ENCODE data around the gene DSG2.
"Not testable (repeated sequence)": the region's sequence is repeated elsewhere in the genome, so short reads cannot be mapped to it uniquely, and the experiment has no call there.

DSG2 gene

DNA sequence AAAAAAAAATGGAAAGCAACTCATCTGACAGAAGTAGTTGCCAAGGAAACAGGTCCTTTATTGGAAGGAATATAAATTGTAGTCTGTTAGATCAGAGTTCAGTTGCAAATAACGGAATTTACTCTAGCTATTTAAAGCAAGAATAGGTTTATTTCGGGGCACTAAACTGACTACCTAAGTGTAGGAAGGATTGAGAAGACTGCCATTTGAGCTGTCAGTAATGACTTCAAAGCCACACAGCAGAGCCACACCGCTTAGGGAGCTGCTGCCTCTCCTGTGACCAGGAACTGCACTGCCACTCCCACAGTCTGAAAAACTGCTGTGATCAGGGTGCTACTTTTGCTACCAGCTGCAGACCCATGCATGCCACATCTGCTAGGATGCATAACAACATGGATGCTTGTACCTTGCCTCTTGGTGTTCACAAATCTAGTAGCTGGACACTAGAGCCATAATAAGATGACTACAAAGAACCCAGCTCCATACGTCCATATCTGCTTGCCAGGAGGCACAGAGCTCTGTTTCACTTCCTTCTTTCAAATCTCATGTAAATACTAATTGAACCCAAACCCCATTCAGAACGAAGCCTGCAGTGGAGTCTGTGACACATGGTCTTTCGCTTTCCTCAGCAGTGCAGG, 2.2 kb downstream of the DSG2 start:
- in situ Hi-C loops (cut with MboI; ENCODE audit: low sequenced_read_pairs): no loop called here

DNA sequence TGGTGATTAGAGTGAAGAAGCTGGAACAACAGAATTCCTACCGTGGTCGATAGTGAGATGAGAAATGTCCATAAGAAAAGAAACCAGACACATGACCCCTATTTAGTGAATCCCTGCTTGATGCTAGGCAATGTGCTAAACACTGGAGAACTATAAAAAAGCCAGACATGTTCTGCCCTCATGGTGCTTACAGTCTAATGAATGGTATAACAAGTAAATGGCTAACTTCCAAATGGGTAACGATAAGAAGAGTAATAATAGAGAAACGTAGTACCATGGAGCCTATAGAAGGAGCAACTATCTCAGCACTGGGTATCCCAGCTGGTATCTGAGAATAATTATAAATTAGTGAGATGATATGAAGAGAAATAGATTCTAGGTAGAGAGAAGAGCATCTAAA, 5.0 kb downstream of the DSG2 start:
- in situ Hi-C loops (cut with MboI; ENCODE audit: low sequenced_read_pairs): no loop called here

DNA sequence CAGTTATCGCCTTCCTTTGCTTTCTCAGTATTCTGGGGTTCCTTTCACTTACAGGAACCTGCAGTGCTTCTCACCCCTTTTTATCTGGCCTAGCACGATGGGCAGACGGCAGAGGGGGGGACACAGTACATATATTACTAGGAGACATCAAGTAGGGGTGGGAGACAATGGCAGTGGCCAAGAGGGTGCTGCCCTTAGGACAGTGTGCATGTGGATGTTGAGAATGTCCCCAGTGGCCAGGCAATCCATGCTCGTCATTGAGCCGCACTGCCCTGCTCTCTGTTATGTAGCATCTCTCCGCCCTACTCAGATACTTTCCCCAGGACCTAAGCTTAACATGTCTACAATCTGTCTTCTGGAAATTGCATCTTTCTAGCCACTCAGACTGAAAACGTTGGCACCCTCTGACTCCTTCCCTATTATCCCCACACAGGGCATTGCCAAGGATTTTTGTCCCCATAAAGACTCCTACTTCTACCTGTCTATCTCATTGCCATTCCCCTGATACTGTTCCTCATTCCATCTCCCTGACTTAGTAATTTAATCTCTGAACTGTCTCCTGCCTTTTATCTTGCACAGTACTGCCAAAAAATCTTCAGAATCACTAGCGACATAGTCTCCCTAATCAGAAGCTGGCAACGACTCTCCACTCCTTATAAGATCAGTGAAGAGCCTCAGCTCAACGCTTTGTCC, 6.6 kb downstream of the DSG2 start:
- in situ Hi-C loops (cut with MboI; ENCODE audit: low sequenced_read_pairs): no loop called here

DNA sequence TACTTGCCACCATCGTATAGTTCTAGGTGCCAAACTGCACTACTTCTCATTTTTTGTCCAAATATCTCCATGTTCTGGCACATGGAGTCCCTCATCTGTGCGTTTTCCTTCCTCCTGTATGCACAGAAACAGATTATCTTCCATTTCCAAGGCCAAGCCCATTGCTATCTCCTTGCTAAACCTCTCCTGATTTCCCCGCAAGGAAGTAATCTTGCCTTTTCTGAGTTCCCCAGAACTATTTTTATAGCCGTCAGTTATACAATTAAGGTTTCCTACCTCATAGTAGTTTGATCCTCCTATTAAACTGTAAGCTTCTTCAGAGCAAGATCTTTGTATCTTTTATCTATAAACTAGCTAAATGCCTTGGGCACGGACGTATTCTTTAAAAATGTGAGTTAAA, 7.2 kb downstream of the DSG2 start:
- in situ Hi-C loops (cut with MboI; ENCODE audit: low sequenced_read_pairs): no loop called here

DNA sequence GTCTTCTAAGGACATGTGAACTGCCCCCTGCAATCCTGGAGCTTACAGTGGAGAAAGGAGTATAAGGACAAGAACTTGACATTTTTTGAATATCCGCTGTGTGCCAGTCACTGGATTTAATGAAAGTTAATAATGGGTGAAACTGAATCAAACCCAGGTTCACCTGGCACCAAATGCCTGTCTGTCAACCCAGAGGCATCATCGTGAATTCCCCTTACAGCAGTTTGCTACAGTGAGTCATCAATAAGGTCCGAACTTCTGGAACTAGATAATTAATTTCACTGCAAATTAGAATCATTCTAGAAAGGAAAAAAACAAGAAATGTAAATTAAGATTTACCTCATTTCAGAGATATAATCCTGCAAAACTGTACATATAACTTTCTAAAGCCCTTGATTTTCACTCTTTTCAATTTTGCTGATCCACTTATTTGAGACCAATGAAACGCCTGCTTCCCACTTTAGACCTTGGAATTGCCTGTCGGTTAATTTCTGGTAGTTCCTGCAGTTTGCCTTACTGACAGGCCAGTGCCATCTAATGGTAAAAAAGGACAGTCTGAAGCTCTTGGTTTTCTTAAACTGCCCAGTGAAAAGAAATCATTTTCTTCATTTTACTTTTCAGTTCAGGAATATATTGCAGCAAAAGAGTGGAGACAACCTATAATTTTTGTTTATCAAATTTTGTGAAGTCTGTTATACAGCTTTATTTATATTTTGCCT, 8.2 kb downstream of the DSG2 start:
- in situ Hi-C loops (cut with MboI; ENCODE audit: low sequenced_read_pairs): no loop called here

DNA sequence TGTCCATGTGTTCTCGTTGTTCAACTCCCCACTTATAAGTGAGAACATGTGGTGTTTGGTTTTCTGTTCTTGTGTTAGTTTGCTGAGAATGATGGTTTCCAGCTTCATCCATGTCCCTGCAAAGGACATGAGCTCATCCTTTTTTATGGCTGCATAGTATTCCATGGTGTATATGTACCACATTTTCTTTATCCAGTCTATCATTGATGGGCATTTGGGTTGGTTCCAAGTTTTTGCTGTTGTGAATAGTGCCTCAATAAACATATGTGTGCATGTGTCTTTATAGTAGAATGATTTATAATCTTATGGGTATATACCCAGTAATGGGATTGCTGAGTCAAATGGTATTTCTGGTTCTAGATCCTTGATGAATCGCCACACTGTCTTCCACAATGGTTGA, 9.1 kb downstream of the DSG2 start:
- in situ Hi-C loops (cut with MboI; ENCODE audit: low sequenced_read_pairs): not testable (repeated sequence)

DNA sequence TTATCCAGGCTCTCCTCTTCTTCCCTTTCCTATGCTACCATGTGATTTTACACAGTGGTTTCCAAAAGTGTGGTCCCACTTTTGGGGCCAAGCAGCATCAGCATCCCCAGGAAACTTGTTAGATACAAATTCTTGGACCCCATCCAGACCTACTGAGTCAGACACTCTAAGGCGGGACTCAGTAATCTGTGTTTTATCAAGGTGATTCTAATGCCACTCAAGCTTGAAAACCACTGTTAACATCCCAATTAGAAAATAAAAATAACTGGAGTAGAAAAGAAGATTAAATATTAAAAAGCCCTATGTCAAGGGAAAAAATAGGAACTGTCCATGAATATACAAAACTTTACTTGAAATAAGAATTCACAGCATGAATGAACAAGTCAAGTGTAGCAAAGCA, 10.8 kb downstream of the DSG2 start:
- in situ Hi-C loops (cut with MboI; ENCODE audit: low sequenced_read_pairs): no loop called here

DNA sequence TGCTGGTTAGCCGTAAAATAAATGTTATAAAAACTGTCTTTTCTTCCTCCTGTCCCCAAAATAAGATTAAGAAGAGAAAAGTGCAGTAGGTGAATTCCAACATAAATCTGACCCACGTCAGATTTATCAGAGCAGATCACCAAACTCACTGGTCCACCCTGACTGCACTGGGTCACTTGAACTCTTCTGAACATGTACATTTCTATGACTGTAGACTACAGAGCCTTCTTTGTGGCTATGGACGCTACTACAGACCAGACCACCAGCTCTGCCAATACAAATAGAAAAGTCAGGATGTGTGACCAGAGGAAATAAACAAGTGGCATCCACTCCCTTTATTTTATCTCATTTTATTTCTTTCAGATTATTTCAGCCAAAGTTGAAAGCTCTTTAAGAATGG, 11.6 kb downstream of the DSG2 start:
- in situ Hi-C loops (cut with MboI; ENCODE audit: low sequenced_read_pairs): no loop called here

DNA sequence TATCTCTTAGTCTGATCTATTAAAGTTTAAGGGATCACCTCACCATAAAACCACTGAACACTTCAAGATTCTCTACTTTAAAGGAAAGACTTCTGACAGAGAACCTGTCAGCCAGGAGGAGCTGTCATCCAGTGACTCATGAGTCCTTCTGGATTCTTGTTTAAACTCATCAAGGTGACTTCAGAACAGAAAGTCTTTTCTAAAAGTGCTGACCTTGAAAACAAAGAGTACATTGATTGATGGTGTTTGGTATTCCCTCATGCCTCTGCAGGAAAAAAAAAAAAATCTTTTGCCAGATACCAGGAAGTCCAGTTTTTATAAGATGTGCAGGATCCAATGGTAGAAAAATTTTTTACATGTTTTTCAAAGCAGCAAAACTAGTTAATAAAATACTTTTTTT, 12.3 kb downstream of the DSG2 start:
- in situ Hi-C loops (cut with MboI; ENCODE audit: low sequenced_read_pairs): no loop called here

DNA sequence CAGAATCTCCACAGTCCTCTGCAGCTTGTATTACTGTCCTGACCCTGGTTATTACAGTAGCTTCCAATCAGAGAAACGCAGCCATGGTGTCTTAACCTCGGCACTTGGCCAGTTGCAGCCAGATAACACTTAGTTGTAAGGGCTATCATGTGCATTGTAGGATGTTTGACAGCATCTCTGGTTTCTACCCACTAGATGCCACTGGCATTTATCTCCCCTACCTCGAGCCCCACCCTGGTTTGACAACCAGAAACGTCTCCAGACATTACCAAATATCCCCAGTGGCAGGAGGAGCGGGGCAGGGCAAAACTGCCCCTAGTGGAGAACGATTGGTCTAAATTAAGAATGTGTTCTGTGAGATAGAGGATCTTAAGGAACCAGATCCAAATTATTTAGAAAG, 13.1 kb downstream of the DSG2 start:
- in situ Hi-C loops (cut with MboI; ENCODE audit: low sequenced_read_pairs): no loop called here

DNA sequence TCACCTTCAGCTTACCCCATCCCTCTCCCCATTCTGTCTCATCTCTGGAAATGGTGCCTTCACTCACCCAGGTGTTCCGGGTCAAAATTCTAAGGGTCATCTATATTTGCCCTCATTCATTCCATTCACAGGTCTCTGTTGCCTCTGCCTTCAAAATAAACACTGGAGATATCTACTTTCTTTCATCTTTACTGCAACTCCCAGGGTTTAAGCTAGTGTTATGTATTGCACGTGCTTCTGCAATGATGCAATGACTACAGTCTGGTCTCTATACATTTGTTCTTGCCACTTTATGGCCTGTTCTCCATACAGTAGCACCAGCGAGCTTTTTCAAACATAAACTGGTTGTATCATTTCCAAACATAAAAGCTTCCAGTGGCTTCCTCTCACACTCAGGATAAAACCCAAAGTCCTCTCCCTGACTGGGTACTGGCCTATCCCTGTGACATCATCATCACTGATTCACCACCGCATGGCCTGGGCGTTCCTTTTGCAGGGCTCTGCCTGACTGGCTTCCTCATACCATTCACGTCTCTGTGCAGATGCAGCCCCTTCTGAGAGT, 14.3 kb downstream of the DSG2 start:
- in situ Hi-C loops (cut with MboI; ENCODE audit: low sequenced_read_pairs): no loop called here

DNA sequence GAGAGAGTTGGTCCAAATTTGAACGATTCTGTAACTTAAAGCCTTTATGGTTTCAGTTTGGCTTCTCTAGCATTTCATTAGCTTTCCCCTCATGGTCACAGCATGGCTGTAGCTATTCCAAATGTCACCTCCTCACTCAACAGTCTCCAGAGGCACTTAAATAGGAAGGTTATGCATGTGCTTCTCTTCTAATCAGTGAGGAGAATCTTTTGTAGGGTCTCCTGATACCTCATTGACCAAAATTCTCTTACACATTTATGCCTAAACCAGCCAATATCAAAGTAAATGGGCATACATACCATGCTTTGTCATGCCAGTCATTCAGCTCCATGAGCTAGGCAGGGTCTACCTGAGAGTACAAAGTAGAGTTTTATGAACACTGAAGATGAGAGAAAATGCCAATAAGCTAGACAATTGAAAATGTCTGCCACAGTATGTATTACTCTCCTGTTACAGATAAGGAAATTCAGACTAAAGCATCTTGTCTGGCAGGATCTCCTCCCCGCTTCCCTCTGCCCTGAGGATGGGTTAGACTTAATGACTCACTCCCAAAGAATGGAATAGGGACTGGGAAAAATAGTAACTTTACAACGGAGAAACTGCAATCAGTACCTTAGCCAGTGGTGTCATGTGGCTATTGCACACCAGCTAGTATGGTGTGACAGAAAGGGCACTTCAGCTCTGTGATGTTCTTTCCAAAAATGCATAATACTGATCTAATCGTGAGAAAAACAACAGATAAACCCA, 15.4 kb downstream of the DSG2 start:
- in situ Hi-C loops (cut with MboI; ENCODE audit: low sequenced_read_pairs): no loop called here

DNA sequence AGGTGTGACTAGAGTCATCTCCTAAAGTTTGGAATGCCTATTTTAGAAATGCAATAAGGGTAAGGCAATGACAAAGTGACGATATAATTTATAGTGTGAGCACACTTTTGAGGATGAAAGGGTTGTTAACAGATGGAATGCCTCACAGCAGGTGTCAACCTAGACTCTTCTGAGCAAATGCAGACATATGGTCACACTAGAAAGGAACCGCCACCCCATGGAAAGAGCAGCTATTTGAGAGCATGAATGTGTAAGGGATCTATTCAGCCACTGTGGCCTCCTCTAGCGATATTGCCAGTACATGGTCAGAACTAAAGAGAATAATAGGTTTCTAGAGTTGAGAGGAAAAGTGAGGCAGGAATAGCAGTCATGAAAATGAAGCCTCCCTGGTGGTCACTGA, 18.5 kb downstream of the DSG2 start:
- in situ Hi-C loops (cut with MboI; ENCODE audit: low sequenced_read_pairs): no loop called here

DNA sequence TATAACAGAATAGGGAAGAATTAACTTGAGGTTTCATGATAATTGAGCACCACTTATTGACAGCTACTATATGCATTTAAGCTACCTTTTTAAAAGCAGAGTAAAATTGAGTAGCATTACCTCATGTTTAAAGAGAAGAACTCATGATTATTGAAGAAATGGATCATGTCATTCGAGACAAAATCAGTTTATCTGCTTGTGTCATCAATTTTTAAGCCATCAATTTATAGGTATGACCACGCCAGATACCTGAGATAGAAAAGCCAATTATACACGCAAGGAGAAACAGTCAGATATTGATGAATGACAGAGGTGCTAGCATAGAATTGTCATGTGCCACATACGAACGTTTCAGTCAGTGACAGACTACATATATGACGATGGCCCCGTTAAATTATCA, 28.4 kb downstream of the DSG2 start:
- in situ Hi-C loops (cut with MboI; ENCODE audit: low sequenced_read_pairs): no loop called here

DNA sequence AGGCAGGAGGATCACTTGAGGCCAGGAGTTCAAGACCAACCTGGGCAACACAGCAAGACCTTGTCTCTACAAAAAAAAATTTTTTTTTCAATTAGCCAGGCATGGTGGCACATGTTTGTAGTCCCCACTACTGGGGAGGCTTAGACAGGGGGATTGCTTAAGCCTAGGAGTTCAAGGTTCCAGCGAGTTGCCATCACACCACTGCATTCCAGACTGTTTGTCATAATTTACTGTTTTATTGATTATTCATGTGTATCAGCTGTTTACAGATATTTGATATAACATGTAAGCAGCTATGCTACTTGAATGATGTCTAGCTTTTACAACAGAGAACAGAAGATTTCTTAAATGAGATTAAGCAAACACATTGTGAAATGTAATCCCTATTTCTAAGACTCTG, 35.3 kb downstream of the DSG2 start:
- in situ Hi-C loops (cut with MboI; ENCODE audit: low sequenced_read_pairs): no loop called here

DNA sequence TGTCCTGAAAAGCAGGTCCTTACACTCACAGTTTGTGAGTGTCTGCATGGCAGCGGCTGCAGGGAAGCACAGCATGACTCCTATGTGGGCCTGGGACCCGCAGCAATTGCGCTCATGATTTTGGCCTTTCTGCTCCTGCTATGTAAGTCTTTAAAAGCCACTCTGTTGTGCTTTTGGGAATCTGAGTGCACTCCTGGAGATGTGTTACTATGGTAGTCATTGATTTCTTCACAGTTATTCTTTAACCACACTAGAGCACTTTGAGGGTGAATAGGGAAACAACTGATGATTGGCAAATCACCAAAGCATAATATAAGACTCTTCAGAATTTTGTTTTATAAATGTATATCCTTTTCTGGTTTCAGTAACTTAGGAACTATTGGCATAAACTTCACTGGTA, 40.9 kb downstream of the DSG2 start:
- in situ Hi-C loops (cut with MboI; ENCODE audit: low sequenced_read_pairs): no loop called here

DNA sequence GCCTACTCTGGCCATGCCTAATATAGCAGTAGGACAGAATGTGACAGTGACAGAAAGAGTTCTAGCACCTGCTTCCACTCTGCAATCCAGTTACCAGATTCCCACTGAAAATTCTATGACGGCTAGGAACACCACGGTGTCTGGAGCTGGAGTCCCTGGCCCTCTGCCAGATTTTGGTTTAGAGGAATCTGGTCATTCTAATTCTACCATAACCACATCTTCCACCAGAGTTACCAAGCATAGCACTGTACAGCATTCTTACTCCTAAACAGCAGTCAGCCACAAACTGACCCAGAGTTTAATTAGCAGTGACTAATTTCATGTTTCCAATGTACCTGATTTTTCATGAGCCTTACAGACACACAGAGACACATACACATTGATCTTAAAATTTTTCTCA, 48.5 kb downstream of the DSG2 start:
- in situ Hi-C loops (cut with MboI; ENCODE audit: low sequenced_read_pairs): no loop called here

DNA sequence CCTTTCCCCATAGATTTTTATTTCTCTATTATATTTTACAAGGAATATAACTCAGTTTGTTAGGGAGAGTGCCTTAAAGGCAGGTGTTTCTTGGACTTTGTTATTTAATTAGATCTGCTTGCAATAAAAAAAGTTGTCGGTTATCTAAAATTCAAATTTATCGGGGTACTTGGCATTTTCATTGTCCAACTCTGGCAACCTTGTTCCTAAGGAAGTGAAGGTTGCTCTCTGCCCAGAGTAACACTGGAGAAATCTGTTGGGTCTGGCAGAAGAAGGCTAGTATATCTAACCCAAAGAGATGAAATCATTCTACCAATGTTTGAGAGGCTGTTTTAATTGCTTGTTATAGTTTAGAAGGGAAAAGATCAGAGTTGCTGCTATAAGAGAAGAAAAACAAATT, 50.9 kb downstream of the DSG2 start:
- in situ Hi-C loops (cut with MboI; ENCODE audit: low sequenced_read_pairs): no loop called here

DNA sequence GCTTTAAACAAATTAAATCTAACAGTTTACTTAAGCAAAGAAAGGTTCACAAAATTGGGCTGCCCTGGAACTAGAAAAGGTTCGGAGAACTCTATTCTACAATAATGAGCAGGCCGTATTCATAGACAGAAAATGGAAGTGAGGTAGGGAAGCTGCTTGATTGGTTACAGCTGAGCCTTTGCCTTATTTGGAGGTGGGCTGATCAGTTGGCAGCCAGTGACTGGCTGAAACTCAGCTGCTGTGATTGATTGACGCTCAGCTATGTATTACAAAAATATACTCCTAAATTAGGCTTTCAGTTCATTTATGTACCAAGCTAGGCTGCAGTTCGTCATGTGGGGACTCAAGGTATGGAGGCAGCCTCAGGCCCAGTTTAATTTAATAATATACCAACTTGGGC, 51.4 kb downstream of the DSG2 start:
- in situ Hi-C loops (cut with MboI; ENCODE audit: low sequenced_read_pairs): no loop called here

DNA sequence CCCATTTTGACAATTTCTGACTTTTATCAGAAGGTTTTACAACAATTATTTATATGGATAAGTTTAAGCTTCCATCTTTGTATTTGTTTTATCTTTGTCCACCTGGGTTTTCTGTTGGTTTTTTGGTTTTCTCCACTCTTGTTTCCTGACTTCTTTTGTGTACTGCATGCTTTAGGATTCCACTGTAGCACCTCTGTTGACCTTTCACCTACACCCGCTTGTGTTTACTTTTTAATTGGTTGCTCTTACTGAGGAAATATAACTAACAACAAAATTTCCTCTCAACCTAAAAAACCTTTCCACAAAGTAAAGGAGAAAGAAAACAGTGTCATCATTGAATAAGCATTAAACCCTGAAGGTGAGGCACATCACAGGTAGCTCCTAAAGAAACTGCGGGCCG, 53.9 kb downstream of the DSG2 start:
- in situ Hi-C loops (cut with MboI; ENCODE audit: low sequenced_read_pairs): loop anchor here (25.0 kb wide), 1 partner anchor 410 kb away; no protein-coding TSS in a partner anchor

DNA sequence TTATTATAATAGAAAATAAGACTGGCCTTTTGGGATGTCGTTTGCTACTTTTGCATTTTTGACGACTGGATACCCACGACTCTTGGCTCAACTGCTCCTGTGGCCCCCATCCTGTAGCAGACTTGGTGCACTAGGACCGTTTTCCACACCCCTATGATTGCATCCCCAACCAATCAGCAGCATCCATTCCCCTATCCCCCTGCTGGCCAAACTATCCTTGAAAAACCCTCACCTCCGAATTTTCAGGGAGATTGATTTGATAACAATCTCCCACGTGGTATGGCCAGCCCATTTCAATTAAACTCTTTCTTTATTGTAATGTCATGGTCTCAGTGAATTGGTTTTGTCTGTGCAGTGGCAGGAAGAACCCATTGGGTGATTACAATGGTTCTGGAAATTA, 55.8 kb downstream of the DSG2 start:
- in situ Hi-C loops (cut with MboI; ENCODE audit: low sequenced_read_pairs): loop anchor here (25.0 kb wide), 1 partner anchor 409 kb away; no protein-coding TSS in a partner anchor
